Tibial artery (tissue), 4 donors: ENCODE results near the gene ANKRD53.

Experiments
- DNase-seq, 2 donors: peaks; one replicate each; pipeline ENCODE4 v3.0.0-alpha.2; 2019
- H3K27ac ChIP-seq, 2 donors: fragments of 200-600 bp; sonication (generic) in 1 of 2; 1 replicate in 1 of 2; 2 replicates in 1 of 2; pipeline ENCODE4 v1.5.1; 2018 to 2019; ENCODE audit warnings: mild to moderate bottlenecking in 1 of 2
- H3K27me3 ChIP-seq, 2 donors: fragments of 200-600 bp; sonication (generic) in 1 of 2; one replicate each; pipeline versions ENCODE4 v1.5.1 to v1.6.0; 2016 to 2019
- H3K36me3 ChIP-seq, 3 donors: fragments of 200-600 bp; sonication (generic) in 2 of 3; one replicate each; pipeline ENCODE4 v1.5.1; 2016 to 2019; ENCODE audit warnings: mild to moderate bottlenecking in 2 of 3
- H3K4me1 ChIP-seq, 4 donors: fragments of 200-600 bp; sonication (generic) in 2 of 4; 1 replicate in 3 of 4; 2 replicates in 1 of 4; pipeline ENCODE4 v1.5.1; 2016 to 2019
- H3K4me3 ChIP-seq, 2 donors: fragments of 200-600 bp; sonication (generic) in 1 of 2; 1 replicate in 1 of 2; 2 replicates in 1 of 2; pipeline ENCODE4 v1.5.1; 2018 to 2019; ENCODE audit warnings: mild to moderate bottlenecking in 2 of 2
- H3K9me3 ChIP-seq, 3 donors: fragments of 200-600 bp; sonication (generic) in 1 of 3; one replicate each; pipeline ENCODE4 v1.5.1; 2016 to 2019
- CTCF ChIP-seq, 2 experiments: fragments of 200-600 bp in 1 of 2; fragments of 450-650 bp in 1 of 2; IDR thresholded peaks; one replicate each; pipeline ENCODE4 v1.5.1; 2017 to 2019; ENCODE audit warnings: antibody characterized with exemption in 2 of 2, mild to moderate bottlenecking in 1 of 2, moderate library complexity in 1 of 2
- intact Hi-C: fragments of 100-400 bp; cut with DNase I; formaldehyde crosslinking; loops from one replicate; pipeline ENCODE4 v1.15.0; 2023; ENCODE audit warnings: low total_unique reads

Gene ANKRD53

GRCh38 chr2:71001981-71002570, 23.6 kb downstream of the ANKRD53 start:
- Histone ChIP-seq H3K27ac (no peak overlapping the region), H3K27me3 (peaks cover 0 to 12% of the 10 kb centered on the region in 2 donors), H3K4me1 (peaks cover 0 to 9% (median 8%) of the 10 kb centered on the region in 4 donors), H3K9me3 (no peaks in the 10 kb centered on the region), H3K36me3 (no peaks in the 10 kb centered on the region), H3K4me3 (no peak overlapping the region)
- intact Hi-C loops, result loop anchor here (5.0 kb wide), 1 partner anchor 40 kb away; no protein-coding TSS in a partner anchor
- no peak for DNase-seq
- no peak for TF ChIP-seq CTCF (IDR thresholded peaks at IDR 0.05)

- Histone ChIP-seq H3K27me3 (peaks cover 0 to 15% of the 10 kb centered on the region in 2 donors), H3K27ac (no peak overlapping the region), H3K4me1 (peaks cover 0 to 9% (median 8%) of the 10 kb centered on the region in 4 donors), H3K4me3 (no peak overlapping the region), H3K36me3 (no peaks in the 10 kb centered on the region), H3K9me3 (no peaks in the 10 kb centered on the region)
- TF ChIP-seq CTCF (IDR thresholded peaks at IDR 0.05), result no peak
- no peak for DNase-seq
- intact Hi-C loops, result loop anchor here (5.0 kb wide), 1 partner anchor 41 kb away; no protein-coding TSS in a partner anchor
Observed at GRCh38 chr2:71003396-71003795, 25.0 kb downstream of the ANKRD53 start.

- no peak for TF ChIP-seq CTCF (IDR thresholded peaks at IDR 0.05)
- H3K9me3 ChIP-seq, result no peaks in the 10 kb centered on the region
- peaks cover 0 to 17% of the 10 kb centered on the region in 2 donors for H3K27me3 ChIP-seq
- no peaks in the 10 kb centered on the region for H3K36me3 ChIP-seq
- DNase-seq, result no peak
- peaks cover 0 to 9% (median 8%) of the 10 kb centered on the region in 4 donors for H3K4me1 ChIP-seq
- intact Hi-C loops, result loop anchor here (5.0 kb wide), 1 partner anchor 42 kb away; no protein-coding TSS in a partner anchor
- H3K4me3 ChIP-seq, result no peak overlapping the region
- no peak overlapping the region for H3K27ac ChIP-seq
Observed at GRCh38 chr2:71003966-71004755, 25.7 kb downstream of the ANKRD53 start.

- Histone ChIP-seq H3K9me3 (no peaks in the 10 kb centered on the region), H3K4me1 (peaks cover 0 to 9% (median 8%) of the 10 kb centered on the region in 4 donors), H3K27me3 (peaks cover 0 to 17% of the 10 kb centered on the region in 2 donors), H3K27ac (no peak overlapping the region), H3K4me3 (no peak overlapping the region), H3K36me3 (no peaks in the 10 kb centered on the region)
- intact Hi-C loops, result loop anchor here (5.0 kb wide), 1 partner anchor 43 kb away; no protein-coding TSS in a partner anchor
- no peak for TF ChIP-seq CTCF (IDR thresholded peaks at IDR 0.05)
- DNase-seq, result no peak
Observed at GRCh38 chr2:71004857-71005256, 26.4 kb downstream of the ANKRD53 start.

- no peak overlapping the region for H3K27ac ChIP-seq
- DNase-seq, result no peak
- no peak for TF ChIP-seq CTCF (IDR thresholded peaks at IDR 0.05)
- H3K27me3 ChIP-seq, result peaks cover 0 to 22% of the 10 kb centered on the region in 2 donors
- H3K36me3 ChIP-seq, result no peaks in the 10 kb centered on the region
- no peaks in the 10 kb centered on the region for H3K9me3 ChIP-seq
- intact Hi-C loops, result no loop called here
- H3K4me3 ChIP-seq, result no peak overlapping the region
- H3K4me1 ChIP-seq, result peaks cover 0 to 9% (median 7%) of the 10 kb centered on the region in 4 donors
Observed at GRCh38 chr2:71005271-71006202, 27.1 kb downstream of the ANKRD53 start.
